B cell (primary cell): ENCODE results near the gene PAM16. TPM values are rescaled to one million over a fixed set of nuclear protein-coding genes. Genes with fewer than 3 reads are reported as not detected.

ENCODE experiments used
- ATAC-seq: fragments of 200-7000 bp; cut with Tn5 transposase; one replicate; pipeline ENCODE4 v1.10.0; 2021; ENCODE audit warnings: low read depth, mild to moderate bottlenecking, moderate number of reproducible peaks, moderate library complexity
- CTCF ChIA-PET: fragments of 350-600 bp; sonication (Branson Sonifier 250); formaldehyde crosslinking; loops from one replicate; lab custom pipeline; 2021; ENCODE audit warnings: antibody characterized with exemption, inconsistent platforms; lab: Charles Lee
- POLR2A ChIA-PET: fragments of 350-600 bp; sonication (Branson Sonifier 250); formaldehyde crosslinking; loops from one replicate; lab custom pipeline; 2021; ENCODE audit warnings: antibody characterized with exemption; lab: Charles Lee
- DNase-seq: peaks from one replicate; pipeline ENCODE4 v3.0.0; 2013
- H2AFZ ChIP-seq: 2 replicates; pipeline ENCODE4 v1.6.1; 2012; ENCODE audit warnings: mild to moderate bottlenecking, low read depth, low read length; ENCODE audit not compliant: insufficient read depth, poor library complexity, severe bottlenecking
- H3K27ac ChIP-seq, 2 donors: 1 replicate in 1 of 2; 2 replicates in 1 of 2; pipeline ENCODE4 v1.5.1; 2012 to 2013; ENCODE audit warnings: low read length in 2 of 2, mild to moderate bottlenecking in 2 of 2, moderate library complexity in 1 of 2
- H3K27me3 ChIP-seq, 4 experiments: fragments of 200-600 bp in 1 of 4; sonication (generic) in 1 of 4; replicated peaks in 1 of 4; 1 replicate in 2 of 4; 2 replicates in 2 of 4; pipeline versions ENCODE4 v1.6.1 to v1.7.0; 2013 to 2016; ENCODE audit warnings: low read length in 3 of 4, mild to moderate bottlenecking in 2 of 4, mixed read lengths in 1 of 4, moderate library complexity in 1 of 4; ENCODE audit not compliant: insufficient read depth in 4 of 4, control insufficient read depth in 3 of 4; ENCODE audit errors: control extremely low read depth in 1 of 4
- H3K36me3 ChIP-seq, 2 experiments: replicated peaks in 1 of 2; 1 replicate in 1 of 2; 2 replicates in 1 of 2; pipeline versions ENCODE4 v1.6.1 to v1.7.1; 2013; ENCODE audit warnings: low read length in 1 of 2; ENCODE audit not compliant: insufficient read depth in 2 of 2, control insufficient read depth in 1 of 2; ENCODE audit errors: control extremely low read depth in 1 of 2, extremely low read depth in 1 of 2
- H3K4me1 ChIP-seq, 2 donors: fragments of 200-600 bp in 1 of 2; sonication (generic) in 1 of 2; 1 replicate in 1 of 2; 2 replicates in 1 of 2; pipeline versions ENCODE4 v1.5.1 to v1.6.1; 2013 to 2017; ENCODE audit warnings: low read length in 2 of 2; ENCODE audit not compliant: control insufficient read depth in 2 of 2, insufficient read depth in 2 of 2
- H3K4me2 ChIP-seq: replicated peaks from 2 replicates; pipeline ENCODE3; 2012; ENCODE audit warnings: mild to moderate bottlenecking, low read depth, low read length; ENCODE audit not compliant: poor library complexity, severe bottlenecking
- H3K4me3 ChIP-seq, 5 experiments: fragments of 200-600 bp in 1 of 5; sonication (generic) in 1 of 5; 1 replicate in 3 of 5; 2 replicates in 2 of 5; pipeline versions ENCODE4 v1.5.1 to v1.7.0; 2011 to 2016; ENCODE audit warnings: low read length in 4 of 5, mild to moderate bottlenecking in 4 of 5, low read depth in 2 of 5, control low read depth in 1 of 5, moderate library complexity in 1 of 5; ENCODE audit not compliant: insufficient read depth in 1 of 5; ENCODE audit errors: control extremely low read depth in 1 of 5, extremely low read depth in 1 of 5
- H3K79me2 ChIP-seq: fragments of 200-600 bp; sonication (generic); one replicate; pipeline ENCODE4 v1.6.0; 2016; ENCODE audit warnings: low read length; ENCODE audit not compliant: control insufficient read depth, insufficient read depth
- H3K9ac ChIP-seq: fragments of 200-600 bp; sonication (generic); 2 replicates; pipeline ENCODE4 v1.6.1; 2017; ENCODE audit warnings: mild to moderate bottlenecking, low read length, moderate library complexity
- H3K9me3 ChIP-seq, 3 donors: one replicate each; pipeline versions ENCODE4 v1.6.1 to v1.7.1; 2013; ENCODE audit warnings: low read length in 2 of 3; ENCODE audit not compliant: control insufficient read depth in 2 of 3, insufficient read depth in 1 of 3; ENCODE audit errors: control extremely low read depth in 1 of 3
- H4K20me1 ChIP-seq: 2 replicates; pipeline ENCODE4 v1.6.0; 2012; ENCODE audit warnings: mild to moderate bottlenecking, low read length; ENCODE audit not compliant: insufficient read depth, control insufficient read depth, poor library complexity, severe bottlenecking
- H3K27ac Mint-ChIP-seq: one replicate; pipeline ENCODE4 v1.8.0; 2021; ENCODE audit warnings: mixed read lengths
- H3K27me3 Mint-ChIP-seq: one replicate; pipeline ENCODE4 v1.8.0; 2021; ENCODE audit warnings: mixed read lengths
- H3K4me1 Mint-ChIP-seq: one replicate; pipeline ENCODE4 v1.8.0; 2021; ENCODE audit warnings: mixed read lengths
- H3K4me3 Mint-ChIP-seq: one replicate; pipeline ENCODE4 v1.8.0; 2021; ENCODE audit warnings: mixed read lengths
- H3K9me3 Mint-ChIP-seq: one replicate; pipeline ENCODE4 v1.8.0; 2022; ENCODE audit warnings: mixed read lengths; ENCODE audit not compliant: insufficient read depth
- CTCF ChIP-seq: fragments of 200-600 bp; IDR thresholded peaks from one replicate; pipeline ENCODE4 v1.8.0; 2022; ENCODE audit warnings: antibody characterized with exemption, mild to moderate bottlenecking
- EZH2 ChIP-seq: IDR thresholded peaks from 2 replicates; pipeline ENCODE4 v1.6.1; 2012; ENCODE audit warnings: borderline replicate concordance, low read depth, mild to moderate bottlenecking, moderate library complexity, low read length; ENCODE audit not compliant: insufficient read depth, poor library complexity, severe bottlenecking
- WGBS: methylation state at CpG from one replicate; pipeline ENCODE4 v1.1.5; 2013; ENCODE audit warnings: missing lambda C conversion rate; ENCODE audit not compliant: insufficient coverage; 5-methylcytosine and 5-hydroxymethylcytosine counted together
- intact Hi-C: fragments of 100-400 bp; cut with micrococcal nuclease; formaldehyde crosslinking; loops from one replicate; pipeline ENCODE4 v1.10.0; 2022
- polyA plus RNA-seq: library from polyadenylated mRNA; depleted of rRNA; stranded (reverse); fragments of >200 nt; gene quantifications from 2 replicates; pipeline ENCODE4 v1.2.3, GENCODE V29; 2012
- total RNA-seq, 2 donors: library from RNA; stranded (reverse); fragments of 120-200 nt in 1 of 2; gene quantifications; 1 replicate in 1 of 2; 2 replicates in 1 of 2; pipeline versions ENCODE4 v1.2.3 to v1.2.4, GENCODE V29; 2013 to 2022

The PAM16 gene
- total and polyA plus RNA-seq, 2 donors (not counting 1 experiment from before 2014, with no cell fraction given), result 57.3 to 64.1 TPM

GRCh38 chr16:4315186-4316107 is 35.7 kb downstream of the PAM16 start, which contains the start of gene GLIS2:
GLIS2 (plus strand) TSS chr16:4316067; CDS start chr16:4332281, 16,214 bp downstream.
- H3K27me3 ChIP-seq, result peaks cover 0 to 59% (median 22%) of the 10 kb centered on the region in 4 experiments

More at GRCh38 chr16:4315186-4316107, 35.7 kb downstream of the PAM16 start, which contains the start of gene GLIS2:
- H3K79me2 ChIP-seq, result no peaks in the 10 kb centered on the region
- H3K27ac Mint-ChIP-seq, result peak within 1 kb of the TSS; percentile 65
- WGBS, result under 1% methylated on average over 52 of the region's 115 CpGs
- peaks cover 30 to 37% of the 10 kb centered on the region in 2 donors for H3K4me1 ChIP-seq
- no peak within 1 kb of the TSS for H3K27ac ChIP-seq
- ChIA-PET CTCF (interaction anchor here (1.0 to 15.7 kb wide), 2 partner anchors 14 to 49 kb away, joined by 3 to 165 read pairs; no protein-coding TSS in a partner anchor), POLR2A (interaction anchor here (0.6 kb wide), 1 partner anchor 149 kb away, joined by 3 read pairs; no protein-coding TSS in a partner anchor)
- peaks cover 0 to 12% (median 0%) of the 10 kb centered on the region in 3 donors for H3K9me3 ChIP-seq
- intact Hi-C loops, result no loop called here
- no peaks in the 10 kb centered on the region for H3K9me3 Mint-ChIP-seq
- no peaks in the 10 kb centered on the region for H4K20me1 ChIP-seq
- H3K9ac ChIP-seq, result peak within 1 kb of the TSS; percentile 64
- H3K4me1 Mint-ChIP-seq, result peaks cover 18% of the 10 kb centered on the region
- peak within 1 kb of the TSS; percentile 92 for H3K4me3 Mint-ChIP-seq
- H3K27me3 Mint-ChIP-seq, result peaks cover 11% of the 10 kb centered on the region
- peak within 1 kb of the TSS; percentile 11 to 65 (median 52) for H3K4me3 ChIP-seq
- H3K36me3 ChIP-seq, result no peaks in the 10 kb centered on the region
- H2AFZ ChIP-seq, result peak within 1 kb of the TSS; percentile 69
- DNase-seq (peak; percentile 39), ATAC-seq (peak; percentile 41)
- TF ChIP-seq EZH2 (peak; percentile 57), CTCF (no peak)
- peak within 1 kb of the TSS; percentile 97 for H3K4me2 ChIP-seq
